ENCODE measurements around the gene TFR2. TPM values are rescaled to one million over a fixed set of nuclear protein-coding genes. Genes with fewer than 3 reads are reported as not detected.

The TFR2 gene
- total and polyA plus RNA-seq, 9 of the 15 experiments (the other 6 are each of a cell fraction or from before 2014, with no cell fraction given): 3.8 to 123 (median 51.1) TPM

GRCh38 chr7:100604028-100604975 is 37.0 kb downstream of the TFR2 start (continued):
- TF ChIP-seq, protein P1, sequence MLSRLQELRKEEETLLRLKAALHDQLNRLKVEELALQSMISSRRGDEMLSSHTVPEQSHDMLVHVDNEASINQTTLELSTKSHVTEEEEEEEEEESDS (CRISPR knock-in tag; IDR thresholded peaks at IDR 0.05): no peak
- TF ChIP-seq MXI1 (IDR thresholded peaks at IDR 0.05; ENCODE audit: low read depth, low read length): no peak
- TF ChIP-seq, protein P2, sequence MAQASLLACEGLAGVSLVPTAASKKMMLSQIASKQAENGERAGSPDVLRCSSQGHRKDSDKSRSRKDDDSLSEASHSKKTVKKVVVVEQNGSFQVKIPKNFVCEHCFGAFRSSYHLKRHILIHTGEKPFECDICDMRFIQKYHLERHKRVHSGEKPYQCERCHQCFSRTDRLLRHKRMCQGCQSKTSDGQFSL (CRISPR knock-in tag; IDR thresholded peaks at IDR 0.05): peak; percentile 89
- TF ChIP-seq, protein P2 (tag; IDR thresholded peaks at IDR 0.05): peak in 1 of 2 experiments; percentile 80; a peak in 2 of 4 replicates
- TF ChIP-seq KHSRP (IDR thresholded peaks at IDR 0.05): no peak
- peak; percentile 69; the same call in 1 of the 2 replicates for TF ChIP-seq ELF1 (tag; IDR thresholded peaks at IDR 0.05)
- no peak for TF ChIP-seq KDM4B (IDR thresholded peaks at IDR 0.05; ENCODE audit: borderline replicate concordance in 2 of 2, low read depth in 1 of 2)
- TF ChIP-seq, protein P3, sequence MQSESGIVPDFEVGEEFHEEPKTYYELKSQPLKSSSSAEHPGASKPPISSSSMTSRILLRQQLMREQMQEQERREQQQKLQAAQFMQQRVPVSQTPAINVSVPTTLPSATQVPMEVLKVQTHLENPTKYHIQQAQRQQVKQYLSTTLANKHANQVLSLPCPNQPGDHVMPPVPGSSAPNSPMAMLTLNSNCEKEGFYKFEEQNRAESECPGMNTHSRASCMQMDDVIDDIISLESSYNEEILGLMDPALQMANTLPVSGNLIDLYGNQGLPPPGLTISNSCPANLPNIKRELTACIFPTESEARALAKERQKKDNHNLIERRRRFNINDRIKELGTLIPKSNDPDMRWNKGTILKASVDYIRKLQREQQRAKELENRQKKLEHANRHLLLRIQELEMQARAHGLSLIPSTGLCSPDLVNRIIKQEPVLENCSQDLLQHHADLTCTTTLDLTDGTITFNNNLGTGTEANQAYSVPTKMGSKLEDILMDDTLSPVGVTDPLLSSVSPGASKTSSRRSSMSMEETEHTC (IDR thresholded peaks at IDR 0.05): no peak
- TF ChIP-seq ZNF592 (IDR thresholded peaks at IDR 0.05): 0 out of 2 replicates have a peak, but pooled peaks have one; percentile 39
- TF ChIP-seq SETDB1 (IDR thresholded peaks at IDR 0.05; ENCODE audit: low read length): no peak
- TF ChIP-seq SNRNP70 (optimal IDR thresholded peaks at IDR 0.05; ENCODE audit: low read depth, low read length): no peak
- peak; percentile 67 for TF ChIP-seq GABPA (tag; conservative IDR thresholded peaks at IDR 0.05; ENCODE audit: low read depth)
- no peak for TF ChIP-seq MCM7 (IDR thresholded peaks at IDR 0.05)
- TF ChIP-seq POLR2G (IDR thresholded peaks at IDR 0.05; ENCODE audit: low read depth, low read length): peak; percentile 79
- no peak for TF ChIP-seq CBFA2T3 (IDR thresholded peaks at IDR 0.05)
- TF ChIP-seq ZBTB9 (CRISPR knock-in tag; IDR thresholded peaks at IDR 0.05): 0 out of 2 replicates have a peak, but pooled peaks have one; percentile 54
- TF ChIP-seq ZNF57 (CRISPR knock-in tag; IDR thresholded peaks at IDR 0.05): no peak

Measured in K562 (cell line).